LNCaP clone FGC (cell line): ENCODE data around the gene PI4KA.
"Not testable (repeated sequence)": the region's sequence is repeated elsewhere in the genome, so short reads cannot be mapped to it uniquely, and the experiment has no call there.

Source experiments
- DNase-seq: peaks from one replicate; pipeline ENCODE4 v3.0.0-alpha.2; 2011; ENCODE audit warnings: low read depth
- H3K4me3 ChIP-seq: 2 replicates; pipeline ENCODE4 v1.5.1; 2011; ENCODE audit warnings: mild to moderate bottlenecking, low read depth, low read length, control low read depth
- CTCF ChIP-seq: IDR thresholded peaks from 2 replicates; pipeline ENCODE4 v1.5.1; 2012; ENCODE audit warnings: mild to moderate bottlenecking; ENCODE audit not compliant: control insufficient read depth, insufficient read depth; ENCODE audit errors: extremely low read depth

Gene PI4KA

GRCh38 chr22:20738394-20739089 lies 120.1 kb downstream of the PI4KA start:
- no peak overlapping the region for H3K4me3 ChIP-seq
- DNase-seq: no peak
- no peak for TF ChIP-seq CTCF

GRCh38 chr22:20736891-20737290 lies 121.7 kb downstream of the PI4KA start:
- DNase-seq, H3K4me3 ChIP-seq: not testable (repeated sequence)

GRCh38 chr22:20735356-20736162 lies 123.1 kb downstream of the PI4KA start:
- not testable (repeated sequence) for DNase-seq, H3K4me3 ChIP-seq

DNA sequence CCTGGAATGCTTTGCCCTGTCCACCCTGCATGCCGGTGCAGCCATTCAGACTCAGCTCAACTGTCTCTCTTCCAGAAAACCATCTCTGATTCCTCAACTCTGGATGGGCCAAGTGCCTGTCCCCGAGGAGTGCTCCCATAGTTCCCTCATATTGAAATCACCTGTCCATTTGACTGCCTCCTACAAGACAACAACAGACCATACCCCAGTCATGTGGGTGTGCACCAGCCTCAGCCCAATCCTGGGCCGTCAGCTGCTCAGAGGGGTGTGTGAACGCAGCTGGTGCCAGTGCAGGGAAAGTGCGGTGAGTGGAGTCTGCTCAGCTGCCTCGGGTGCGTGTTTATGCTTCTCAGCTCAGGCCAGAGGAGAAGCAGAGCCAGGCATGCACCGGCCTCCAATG lies 126.2 kb downstream of the PI4KA start:
- DNase-seq, H3K4me3 ChIP-seq: not testable (repeated sequence)

GRCh38 chr22:20729194-20729593 lies 129.4 kb downstream of the PI4KA start:
- no peak for DNase-seq

DNA sequence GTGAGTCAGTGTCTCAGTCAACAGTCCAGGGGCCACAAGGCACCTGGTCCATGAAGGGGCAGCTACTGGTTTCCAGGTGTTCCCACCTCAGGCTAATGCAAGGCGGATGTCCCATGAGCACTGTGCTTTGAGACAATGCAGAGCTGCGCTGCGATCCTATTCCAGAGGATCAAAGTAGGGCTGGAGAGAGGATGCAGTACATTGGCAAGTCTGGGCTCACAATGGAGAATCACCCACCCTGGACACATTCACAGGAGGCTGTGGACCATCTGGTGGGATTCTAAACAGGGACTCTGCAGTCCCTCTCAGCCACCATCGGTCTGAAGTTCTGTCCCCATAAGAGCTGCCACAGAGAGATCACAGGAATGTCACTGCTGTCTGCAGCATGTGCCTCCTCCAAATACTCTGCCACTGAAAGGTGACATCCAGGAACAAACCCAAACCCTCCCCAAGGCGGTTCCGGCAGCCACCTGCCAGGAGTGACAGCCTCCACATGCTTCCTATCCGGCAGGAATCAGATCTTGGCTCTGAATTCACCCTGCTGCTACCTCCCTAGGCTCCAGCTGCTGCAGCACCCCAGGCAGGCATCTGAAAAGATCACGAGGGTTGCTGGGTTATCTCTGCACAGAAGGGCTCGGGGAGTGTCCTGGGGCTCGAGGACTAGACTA lies 130.0 kb downstream of the PI4KA start:
- no peak for TF ChIP-seq CTCF
- no peak overlapping the region for H3K4me3 ChIP-seq
- DNase-seq: no peak

More at GRCh38 chr22:20729194-20729593, 129.4 kb downstream of the PI4KA start:
- no peak for TF ChIP-seq CTCF
- no peak overlapping the region for H3K4me3 ChIP-seq

GRCh38 chr22:20727118-20728015 lies 131.2 kb downstream of the PI4KA start:
- DNase-seq: no peak
- TF ChIP-seq CTCF: no peak
- H3K4me3 ChIP-seq: no peak overlapping the region

GRCh38 chr22:20725987-20726558 lies 132.5 kb downstream of the PI4KA start:
- H3K4me3 ChIP-seq: no peak overlapping the region
- DNase-seq: no peak
- no peak for TF ChIP-seq CTCF
